GM18499 (cell line): ENCODE results near the gene CCDC71L.

Experiments
- ATAC-seq: cut with Tn5 transposase; IDR thresholded peaks from one replicate; pipeline ENCODE4 v1.9.1; 2021; ENCODE audit warnings: moderate number of reproducible peaks; ENCODE audit not compliant: insufficient read depth, unreplicated experiment

The CCDC71L gene

DNA sequence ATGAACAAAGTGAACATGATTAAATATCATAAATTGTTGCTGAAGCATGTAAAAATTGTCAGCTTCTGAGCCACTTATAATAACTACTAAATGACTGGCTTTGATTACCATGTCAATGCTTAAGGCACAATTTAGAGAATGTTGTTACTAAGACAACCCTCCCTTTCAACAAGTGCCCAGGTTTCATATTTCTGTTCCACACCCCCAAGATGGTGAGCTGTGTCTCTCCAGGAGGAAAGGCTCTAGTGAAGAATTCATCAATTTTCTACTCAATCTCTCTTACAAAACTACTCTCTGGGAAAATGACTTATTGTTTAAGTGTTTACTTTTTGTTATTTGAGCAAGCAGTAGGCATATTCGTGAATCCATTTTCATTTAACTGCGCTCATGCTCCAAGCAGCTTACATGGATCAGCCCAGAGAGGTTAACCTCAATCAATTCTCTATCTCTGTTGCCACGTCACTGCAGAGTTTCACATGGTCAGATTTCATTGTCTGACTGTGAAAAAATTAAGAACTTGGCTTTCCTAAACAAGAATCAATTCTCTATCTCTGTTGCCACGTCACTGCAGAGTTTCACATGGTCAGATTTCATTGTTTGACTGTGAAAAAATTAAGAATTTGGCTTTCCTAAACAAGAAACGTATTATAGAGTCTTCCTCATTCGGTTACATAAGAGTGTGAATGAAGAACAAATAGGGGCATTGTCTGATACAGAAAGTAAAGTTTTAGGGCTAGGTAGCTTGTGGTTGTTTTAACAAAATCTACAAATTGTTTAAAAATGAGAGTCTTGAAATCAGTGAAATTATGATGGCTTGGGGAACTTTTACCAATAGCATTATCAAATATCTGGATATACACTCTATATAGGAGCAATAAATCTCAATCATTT lies 49.7 kb downstream of the CCDC71L start:
- no peak for ATAC-seq

DNA sequence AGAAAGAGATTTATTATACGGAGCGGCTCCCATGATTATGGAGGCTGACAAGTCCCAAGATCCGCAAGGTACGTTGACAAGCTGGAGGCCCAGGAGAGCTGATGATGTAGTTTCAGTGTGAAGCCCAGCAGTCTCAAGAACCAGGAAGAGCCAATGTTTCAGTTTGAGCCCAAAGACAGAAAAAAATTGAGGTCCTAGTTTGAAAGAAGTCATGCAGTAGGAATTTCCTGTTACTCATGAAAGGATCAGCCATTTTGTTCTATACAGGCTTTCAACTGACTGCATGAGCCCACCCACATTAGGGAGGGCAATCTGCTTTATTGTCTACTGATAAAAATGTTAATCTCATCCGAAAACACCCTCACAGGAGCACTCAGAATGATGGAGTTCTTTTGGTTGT lies 51.5 kb downstream of the CCDC71L start:
- no peak for ATAC-seq

DNA sequence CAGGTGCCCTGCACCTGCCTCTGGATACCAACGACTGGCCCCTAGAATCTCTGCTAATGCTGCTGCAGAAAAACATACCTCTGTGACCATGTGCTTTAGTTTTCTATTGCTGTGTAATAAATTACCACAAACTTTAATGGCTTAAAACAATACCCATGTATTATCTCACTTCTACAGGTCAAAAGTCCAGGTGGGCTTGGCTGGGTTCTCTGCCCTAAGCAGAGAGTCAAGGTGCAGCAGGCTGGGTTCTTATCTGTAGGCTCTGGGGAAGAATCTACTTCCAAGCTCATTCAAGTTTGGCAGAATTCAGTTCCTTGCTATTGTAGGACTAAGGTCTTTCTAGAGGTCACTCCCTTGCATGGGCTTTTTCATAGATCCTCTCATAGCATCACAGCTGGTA lies 52.3 kb downstream of the CCDC71L start:
- ATAC-seq = no peak
